WI38 (cell line): ENCODE data around the gene ASMTL.
"Not testable (repeated sequence)": the region's sequence is repeated elsewhere in the genome, so short reads cannot be mapped to it uniquely, and the experiment has no call there.

Source experiments
- H3K4me3 ChIP-seq: 2 replicates; pipeline ENCODE4 v1.5.1; 2011; ENCODE audit warnings: low read depth, mild to moderate bottlenecking, control low read depth, low read length
- CTCF ChIP-seq: IDR thresholded peaks from 2 replicates; pipeline ENCODE4 v1.5.1; 2012; ENCODE audit warnings: low read depth, mild to moderate bottlenecking, control low read depth, low read length

Gene ASMTL

GRCh38 chrX:1450361-1451161, 2.1 kb downstream of the ASMTL start:
- no peak for TF ChIP-seq CTCF

GRCh38 chrX:1449823-1450149, 2.9 kb downstream of the ASMTL start:
- H3K4me3 ChIP-seq, result no peak overlapping the region
- no peak for TF ChIP-seq CTCF

More at GRCh38 chrX:1450361-1451161, 2.1 kb downstream of the ASMTL start:
- H3K4me3 ChIP-seq, result no peak overlapping the region

GRCh38 chrX:1449036-1449822, 3.5 kb downstream of the ASMTL start:
- no peak for TF ChIP-seq CTCF
- no peak overlapping the region for H3K4me3 ChIP-seq

GRCh38 chrX:1448573-1449001, 4.1 kb downstream of the ASMTL start:
- H3K4me3 ChIP-seq, result not testable (repeated sequence)

- H3K4me3 ChIP-seq, result not testable (repeated sequence)
These were observed 4.6 kb downstream of the ASMTL start for GRCh38 chrX:1447969-1448572.

- H3K4me3 ChIP-seq, result not testable (repeated sequence)
These were observed 5.4 kb downstream of the ASMTL start for GRCh38 chrX:1446984-1447968.

GRCh38 chrX:1444561-1445500, 7.9 kb downstream of the ASMTL start:
- TF ChIP-seq CTCF, result no peak
- H3K4me3 ChIP-seq, result no peak overlapping the region
